SK-N-SH (cell line): ENCODE measurements around the gene LYRM4. TPM values are rescaled to one million over a fixed set of nuclear protein-coding genes. Genes with fewer than 3 reads are reported as not detected.

Experiments used
- CTCF ChIA-PET: fragments of 300-600, 350-600 bp; formaldehyde crosslinking; extraction: SDS; loops from one replicate; lab custom pipeline; 2021; lab: Yijun Ruan, JAX
- POLR2A ChIA-PET: fragments of 350-600 bp; sonication (Branson Sonifier 250); formaldehyde crosslinking; extraction: SDS; loops from one replicate; lab custom pipeline; 2020; ENCODE audit warnings: antibody characterized with exemption, inconsistent platforms; lab: Yijun Ruan, JAX
- DNase-seq: peaks from one replicate; pipeline ENCODE4 v3.0.0; 2012
- H2AFZ ChIP-seq: fragments of 200-600 bp; sonication (generic); 2 replicates; pipeline ENCODE4 v1.8.1; 2016; ENCODE audit warnings: antibody characterized with exemption, mild to moderate bottlenecking, low read depth
- H3F3A ChIP-seq: fragments of 200-600 bp; sonication (generic); replicated peaks from 2 replicates; pipeline ENCODE3; 2016; ENCODE audit warnings: antibody characterized with exemption, mild to moderate bottlenecking; ENCODE audit not compliant: insufficient read depth
- H3K27ac ChIP-seq, 2 experiments: fragments of 200-500 bp in 1 of 2; fragments of 200-600 bp in 1 of 2; sonication (Bioruptor generic) in 1 of 2; sonication (generic), shearing (Covaris generic) in 1 of 2; 2 replicates each; pipeline versions ENCODE4 v1.5.1 to v1.6.1; 2014 to 2016; ENCODE audit warnings: low read depth in 2 of 2, inconsistent platforms in 1 of 2, low read length in 1 of 2, mild to moderate bottlenecking in 1 of 2, mixed read lengths in 1 of 2
- H3K27me3 ChIP-seq: fragments of 200-600 bp; sonication (generic), shearing (Covaris generic); 2 replicates; pipeline ENCODE4 v1.6.1; 2016; ENCODE audit warnings: mixed run types; ENCODE audit not compliant: insufficient read depth
- H3K36me3 ChIP-seq, 2 experiments: fragments of 200-500 bp in 1 of 2; fragments of 200-600 bp in 1 of 2; sonication (Bioruptor generic) in 1 of 2; sonication (generic) in 1 of 2; replicated peaks in 1 of 2; 2 replicates each; pipeline versions ENCODE3 to v1.5.1; 2014 to 2016; ENCODE audit warnings: low read length in 1 of 2, mild to moderate bottlenecking in 1 of 2; ENCODE audit not compliant: insufficient read depth in 2 of 2, control insufficient read depth in 1 of 2
- H3K4me1 ChIP-seq, 2 experiments: fragments of 200-500 bp in 1 of 2; fragments of 200-600 bp in 1 of 2; sonication (Bioruptor generic) in 1 of 2; sonication (generic), shearing (Covaris generic) in 1 of 2; 2 replicates each; pipeline versions ENCODE4 v1.5.1 to v1.6.1; 2014 to 2016; ENCODE audit warnings: low read depth in 1 of 2, low read length in 1 of 2, mixed run types in 1 of 2; ENCODE audit not compliant: insufficient read depth in 2 of 2, control insufficient read depth in 1 of 2
- H3K4me2 ChIP-seq: fragments of 200-600 bp; sonication (generic), shearing (Covaris generic); 2 replicates; pipeline ENCODE4 v1.6.1; 2017; ENCODE audit warnings: mixed run types
- H3K4me3 ChIP-seq, 2 experiments: fragments of 200-500 bp in 1 of 2; fragments of 200-600 bp in 1 of 2; sonication (Bioruptor generic) in 1 of 2; sonication (generic), shearing (Covaris generic) in 1 of 2; 2 replicates each; pipeline versions ENCODE4 v1.5.1 to v1.8.1; 2014 to 2016; ENCODE audit warnings: low read depth in 2 of 2, inconsistent platforms in 1 of 2, low read length in 1 of 2, mild to moderate bottlenecking in 1 of 2, mixed read lengths in 1 of 2, moderate library complexity in 1 of 2
- H3K79me2 ChIP-seq: fragments of 200-600 bp; sonication (generic); 2 replicates; pipeline ENCODE4 v1.8.1; 2017; ENCODE audit warnings: mild to moderate bottlenecking; ENCODE audit not compliant: insufficient read depth
- H3K9ac ChIP-seq: fragments of 200-600 bp; sonication (generic); 2 replicates; pipeline ENCODE4 v1.6.1; 2017; ENCODE audit warnings: mixed run types
- H3K9me2 ChIP-seq: fragments of 200-600 bp; sonication (generic); 2 replicates; pipeline ENCODE4 v1.6.1; 2017; ENCODE audit warnings: mixed run types
- H3K9me3 ChIP-seq: fragments of 200-600 bp; sonication (generic); 2 replicates; pipeline ENCODE4 v1.6.1; 2017; ENCODE audit warnings: mixed run types, mild to moderate bottlenecking, moderate library complexity
- H4K20me1 ChIP-seq: fragments of 200-600 bp; sonication (generic); 2 replicates; pipeline ENCODE4 v1.6.1; 2017; ENCODE audit warnings: mild to moderate bottlenecking, mixed run types; ENCODE audit not compliant: insufficient read depth
- CTCF ChIP-seq: fragments of 200-600 bp; sonication (generic); IDR thresholded peaks from 2 replicates; pipeline ENCODE4 v1.6.1; 2017; ENCODE audit warnings: antibody characterized with exemption, mild to moderate bottlenecking, moderate library complexity
- GABPA ChIP-seq: IDR thresholded peaks from 2 replicates; pipeline ENCODE4 v1.4.0; 2012; ENCODE audit warnings: low read depth, mild to moderate bottlenecking
- JUND ChIP-seq: IDR thresholded peaks from 2 replicates; pipeline ENCODE4 v1.4.0; 2012
- MEF2A ChIP-seq: IDR thresholded peaks from 2 replicates; pipeline ENCODE4 v1.4.0; 2012; ENCODE audit warnings: low read depth, borderline replicate concordance
- NFIC ChIP-seq: IDR thresholded peaks from 2 replicates; pipeline ENCODE4 v1.4.0; 2012; ENCODE audit warnings: borderline replicate concordance
- NRF1 ChIP-seq: IDR thresholded peaks from 2 replicates; pipeline ENCODE4 v1.6.1; 2012; ENCODE audit warnings: low read depth, mild to moderate bottlenecking, low read length
- PBX3 ChIP-seq: IDR thresholded peaks from 2 replicates; pipeline ENCODE4; 2012
- POLR2AphosphoS5 ChIP-seq: IDR thresholded peaks from 2 replicates; pipeline ENCODE4 v1.6.1; 2012; ENCODE audit warnings: low read depth, low read length
- RCOR1 ChIP-seq: fragments of 150-350 bp; IDR thresholded peaks from 2 replicates; pipeline ENCODE4 v1.6.1; 2017; ENCODE audit warnings: antibody characterized with exemption, low read length
- RFX5 ChIP-seq: IDR thresholded peaks from 2 replicates; pipeline ENCODE4 v1.6.1; 2012; ENCODE audit warnings: mild to moderate bottlenecking, improper control_type of control experiment, low read length
- RXRA ChIP-seq: IDR thresholded peaks from 2 replicates; pipeline ENCODE4 v1.4.0; 2012; ENCODE audit warnings: low read depth, mild to moderate bottlenecking, borderline replicate concordance
- SMC3 ChIP-seq: IDR thresholded peaks from 2 replicates; pipeline ENCODE4 v1.6.1; 2012; ENCODE audit warnings: low read depth, low read length, improper control_type of control experiment
- TAF1 ChIP-seq: IDR thresholded peaks from 2 replicates; pipeline ENCODE4 v1.6.1; 2012; ENCODE audit warnings: low read depth, mild to moderate bottlenecking, low read length, moderate library complexity, borderline replicate concordance
- TCF12 ChIP-seq: IDR thresholded peaks from 2 replicates; pipeline ENCODE4 v1.4.0; 2012
- TEAD4 ChIP-seq: IDR thresholded peaks from 2 replicates; pipeline ENCODE4 v1.4.0; 2012; ENCODE audit warnings: mild to moderate bottlenecking, borderline replicate concordance; ENCODE audit not compliant: insufficient read depth
- YY1 ChIP-seq: IDR thresholded peaks from 2 replicates; pipeline ENCODE4 v1.4.0; 2012; ENCODE audit warnings: low read depth, mild to moderate bottlenecking
- ZBTB33 ChIP-seq: IDR thresholded peaks from 2 replicates; pipeline ENCODE4 v1.4.0; 2012; ENCODE audit warnings: low read depth, borderline replicate concordance
- WGBS: methylation state at CpG from one replicate; pipeline ENCODE4 v1.1.6; 2017; ENCODE audit warnings: low lambda C conversion rate; 5-methylcytosine and 5-hydroxymethylcytosine counted together
- polyA plus RNA-seq, 3 experiments: library from polyadenylated mRNA; depleted of rRNA; stranded (reverse); fragments of >200 nt; gene quantifications; 2 replicates each; pipeline ENCODE4 v1.2.3, GENCODE V29; 2012
- TF ChIP-seq, protein P1 (sequence below): IDR thresholded peaks from 2 replicates; pipeline ENCODE4 v1.4.0; 2012; ENCODE audit warnings: low read depth
- TF ChIP-seq, protein P2 (sequence below): IDR thresholded peaks from 2 replicates; pipeline ENCODE4 v1.6.1; 2012; ENCODE audit warnings: mild to moderate bottlenecking, low read depth, low read length, moderate library complexity

LYRM4 gene
- polyA plus RNA-seq, 1 of the 3 experiments (the other 2 are of a cell fraction), result 37.2 TPM

DNA sequence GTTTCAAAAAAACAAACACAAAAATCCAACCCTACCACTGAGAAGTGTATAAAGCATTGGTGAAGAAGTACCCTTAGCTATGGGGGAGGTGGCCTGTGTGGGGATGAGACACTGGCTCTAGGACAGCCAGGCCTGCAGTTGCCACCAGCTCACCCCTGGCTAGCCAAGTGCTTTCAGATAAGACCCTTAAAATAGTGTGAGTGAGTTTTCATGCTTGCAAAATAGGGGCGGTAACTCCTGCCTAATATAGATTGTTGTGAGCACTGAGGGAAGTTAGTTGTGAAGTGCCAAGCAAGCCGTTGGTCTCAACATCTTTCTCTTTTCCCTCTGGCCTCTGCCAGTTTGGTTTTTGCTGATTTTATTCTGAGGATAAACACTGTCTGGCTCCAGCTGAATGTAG lies 164.3 kb downstream of the LYRM4 start:
- ChIA-PET CTCF (no interaction called here), POLR2A (no interaction called here)
- no peak for DNase-seq
- no peak overlapping the region for H3K27ac ChIP-seq
- no peak overlapping the region for H2AFZ ChIP-seq
- H3K27me3 ChIP-seq, result no peaks in the 10 kb centered on the region
- no peaks in the 10 kb centered on the region for H3K9me2 ChIP-seq
- H3F3A ChIP-seq, result no peaks in the 10 kb centered on the region
- no peak overlapping the region for H3K9ac ChIP-seq
- no peak overlapping the region for H3K4me2 ChIP-seq
- no peaks in the 10 kb centered on the region for H3K9me3 ChIP-seq
- 71% methylated on average over 2 of the region's 2 CpGs for WGBS
- H3K36me3 ChIP-seq, result no peaks in the 10 kb centered on the region
- no peaks in the 10 kb centered on the region for H4K20me1 ChIP-seq
- no peaks in the 10 kb centered on the region for H3K79me2 ChIP-seq
- H3K4me3 ChIP-seq, result no peak overlapping the region
- no peak for TF ChIP-seq PBX3
- TF ChIP-seq, protein P1, sequence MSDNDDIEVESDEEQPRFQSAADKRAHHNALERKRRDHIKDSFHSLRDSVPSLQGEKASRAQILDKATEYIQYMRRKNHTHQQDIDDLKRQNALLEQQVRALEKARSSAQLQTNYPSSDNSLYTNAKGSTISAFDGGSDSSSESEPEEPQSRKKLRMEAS, result no peak
- no peak for TF ChIP-seq NFIC
- TF ChIP-seq MEF2A, result no peak
- TF ChIP-seq, all 33 proteins: peak for 0
- H3K4me1 ChIP-seq, result no peaks in the 10 kb centered on the region

GRCh38 chr6:5095236-5095635 lies 165.5 kb downstream of the LYRM4 start:
- no peaks in the 10 kb centered on the region for H3K4me1 ChIP-seq
- H3K36me3 ChIP-seq, result no peaks in the 10 kb centered on the region
- no peak overlapping the region for H3K4me3 ChIP-seq
- POLR2A ChIA-PET, result no interaction called here
- no peaks in the 10 kb centered on the region for H3K9me2 ChIP-seq
- TF ChIP-seq YY1 (no peak), RFX5 (no peak), POLR2AphosphoS5 (no peak), RXRA (no peak), GABPA (no peak), ZBTB33 (no peak), JUND (no peak), SMC3 (no peak), TEAD4 (no peak), RCOR1 (no peak), TCF12 (no peak), NRF1 (no peak), TAF1 (no peak), CTCF (no peak)
- TF ChIP-seq, protein P2, sequence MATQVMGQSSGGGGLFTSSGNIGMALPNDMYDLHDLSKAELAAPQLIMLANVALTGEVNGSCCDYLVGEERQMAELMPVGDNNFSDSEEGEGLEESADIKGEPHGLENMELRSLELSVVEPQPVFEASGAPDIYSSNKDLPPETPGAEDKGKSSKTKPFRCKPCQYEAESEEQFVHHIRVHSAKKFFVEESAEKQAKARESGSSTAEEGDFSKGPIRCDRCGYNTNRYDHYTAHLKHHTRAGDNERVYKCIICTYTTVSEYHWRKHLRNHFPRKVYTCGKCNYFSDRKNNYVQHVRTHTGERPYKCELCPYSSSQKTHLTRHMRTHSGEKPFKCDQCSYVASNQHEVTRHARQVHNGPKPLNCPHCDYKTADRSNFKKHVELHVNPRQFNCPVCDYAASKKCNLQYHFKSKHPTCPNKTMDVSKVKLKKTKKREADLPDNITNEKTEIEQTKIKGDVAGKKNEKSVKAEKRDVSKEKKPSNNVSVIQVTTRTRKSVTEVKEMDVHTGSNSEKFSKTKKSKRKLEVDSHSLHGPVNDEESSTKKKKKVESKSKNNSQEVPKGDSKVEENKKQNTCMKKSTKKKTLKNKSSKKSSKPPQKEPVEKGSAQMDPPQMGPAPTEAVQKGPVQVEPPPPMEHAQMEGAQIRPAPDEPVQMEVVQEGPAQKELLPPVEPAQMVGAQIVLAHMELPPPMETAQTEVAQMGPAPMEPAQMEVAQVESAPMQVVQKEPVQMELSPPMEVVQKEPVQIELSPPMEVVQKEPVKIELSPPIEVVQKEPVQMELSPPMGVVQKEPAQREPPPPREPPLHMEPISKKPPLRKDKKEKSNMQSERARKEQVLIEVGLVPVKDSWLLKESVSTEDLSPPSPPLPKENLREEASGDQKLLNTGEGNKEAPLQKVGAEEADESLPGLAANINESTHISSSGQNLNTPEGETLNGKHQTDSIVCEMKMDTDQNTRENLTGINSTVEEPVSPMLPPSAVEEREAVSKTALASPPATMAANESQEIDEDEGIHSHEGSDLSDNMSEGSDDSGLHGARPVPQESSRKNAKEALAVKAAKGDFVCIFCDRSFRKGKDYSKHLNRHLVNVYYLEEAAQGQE, result no peak
- no peaks in the 10 kb centered on the region for H3K79me2 ChIP-seq
- CTCF ChIA-PET, result no interaction called here
- no peaks in the 10 kb centered on the region for H4K20me1 ChIP-seq
- H3K27me3 ChIP-seq, result no peaks in the 10 kb centered on the region
- H2AFZ ChIP-seq, result no peak overlapping the region
- H3F3A ChIP-seq, result no peaks in the 10 kb centered on the region
- WGBS, result 64% methylated on average over 3 of the region's 3 CpGs
- H3K9ac ChIP-seq, result no peak overlapping the region
- no peak overlapping the region for H3K27ac ChIP-seq
- no peak for DNase-seq
- no peak overlapping the region for H3K4me2 ChIP-seq
- no peaks in the 10 kb centered on the region for H3K9me3 ChIP-seq
